GM12891 (cell line): Measurements from ENCODE around the gene ZNF618.

Source experiments
- DNase-seq: peaks from one replicate; pipeline ENCODE4 v3.0.0; 2011; ENCODE audit warnings: low spot score; ENCODE audit not compliant: insufficient read length
- FAIRE-seq: peaks from 2 replicates; lab custom pipeline; 2011; peaks lifted over from hg19 to GRCh38; lab: Jason Lieb, UNC
- PAX5 ChIP-seq: IDR thresholded peaks from 2 replicates; pipeline ENCODE4 v1.6.1; 2011; ENCODE audit warnings: low read length, moderate library complexity, mild to moderate bottlenecking; ENCODE audit not compliant: insufficient read depth, severe bottlenecking
- POLR2A ChIP-seq: IDR thresholded peaks from 2 replicates; pipeline ENCODE4 v1.6.1; 2011; ENCODE audit warnings: low read depth, low read length, control low read depth
- POLR2AphosphoS5 ChIP-seq: IDR thresholded peaks from 2 replicates; pipeline ENCODE4 v1.6.1; 2011; ENCODE audit warnings: low read depth, low read length, control low read depth
- POU2F2 ChIP-seq: IDR thresholded peaks from 2 replicates; pipeline ENCODE4 v1.6.1; 2011; ENCODE audit warnings: low read depth, mild to moderate bottlenecking, control low read depth, low read length, moderate library complexity
- SPI1 ChIP-seq: IDR thresholded peaks from 2 replicates; pipeline ENCODE4 v1.6.1; 2011; ENCODE audit warnings: low read depth, low read length, control low read depth
- TAF1 ChIP-seq: IDR thresholded peaks from 2 replicates; pipeline ENCODE4 v1.6.1; 2011; ENCODE audit warnings: low read depth, low read length, control low read depth

Gene ZNF618

GRCh38 chr9:113930390-113930783 is 54.3 kb downstream of the ZNF618 start:
- no peak for TF ChIP-seq POU2F2
- no peak for TF ChIP-seq TAF1
- TF ChIP-seq POLR2A: no peak
- TF ChIP-seq SPI1: no peak
- TF ChIP-seq PAX5: no peak
- no peak for TF ChIP-seq POLR2AphosphoS5
- FAIRE-seq (no peak), DNase-seq (no peak)

- FAIRE-seq (no peak), DNase-seq (no peak)
- TF ChIP-seq SPI1: no peak
- no peak for TF ChIP-seq POLR2A
- no peak for TF ChIP-seq PAX5
- no peak for TF ChIP-seq POLR2AphosphoS5
- TF ChIP-seq POU2F2: no peak
- no peak for TF ChIP-seq TAF1
Measured at GRCh38 chr9:113931140-113931539, 55.0 kb downstream of the ZNF618 start.

GRCh38 chr9:113931777-113932176 is 55.7 kb downstream of the ZNF618 start:
- DNase-seq (no peak), FAIRE-seq (no peak)
- no peak for TF ChIP-seq SPI1
- TF ChIP-seq PAX5: no peak
- no peak for TF ChIP-seq POLR2AphosphoS5
- no peak for TF ChIP-seq TAF1
- TF ChIP-seq POLR2A: no peak
- TF ChIP-seq POU2F2: no peak

GRCh38 chr9:113932906-113933584 is 56.9 kb downstream of the ZNF618 start:
- DNase-seq: no peak
- no peak for TF ChIP-seq POU2F2
- no peak for TF ChIP-seq SPI1
- no peak for TF ChIP-seq TAF1
- no peak for TF ChIP-seq POLR2A
- TF ChIP-seq PAX5: no peak
- TF ChIP-seq POLR2AphosphoS5: no peak
- FAIRE-seq: no peak

- DNase-seq: no peak
Measured at GRCh38 chr9:113933671-113934070, 57.6 kb downstream of the ZNF618 start.

GRCh38 chr9:113934167-113934828 is 58.2 kb downstream of the ZNF618 start:
- DNase-seq (no peak), FAIRE-seq (no peak)
- TF ChIP-seq TAF1: no peak
- no peak for TF ChIP-seq POLR2A
- no peak for TF ChIP-seq POLR2AphosphoS5
- TF ChIP-seq PAX5: no peak
- no peak for TF ChIP-seq SPI1
- no peak for TF ChIP-seq POU2F2

More at GRCh38 chr9:113933671-113934070, 57.6 kb downstream of the ZNF618 start:
- FAIRE-seq: no peak
- TF ChIP-seq POU2F2 (no peak), SPI1 (no peak), PAX5 (no peak), POLR2AphosphoS5 (no peak), TAF1 (no peak), POLR2A (no peak)

- TF ChIP-seq POU2F2 (no peak), POLR2AphosphoS5 (no peak), TAF1 (no peak), PAX5 (no peak), SPI1 (no peak), POLR2A (no peak)
- FAIRE-seq: no peak
- no peak for DNase-seq
Measured at GRCh38 chr9:113934829-113935676, 58.9 kb downstream of the ZNF618 start.

GRCh38 chr9:113935677-113936380 is 59.7 kb downstream of the ZNF618 start:
- TF ChIP-seq SPI1 (no peak), PAX5 (no peak), POLR2A (no peak)
- no peak for DNase-seq
- no peak for FAIRE-seq

GRCh38 chr9:113940077-113940476 is 64.0 kb downstream of the ZNF618 start:
- DNase-seq (no peak), FAIRE-seq (no peak)
- TF ChIP-seq POLR2AphosphoS5: no peak
- TF ChIP-seq POU2F2: no peak
- TF ChIP-seq SPI1: no peak
- no peak for TF ChIP-seq POLR2A
- TF ChIP-seq TAF1: no peak
- no peak for TF ChIP-seq PAX5
